Smooth muscle cell (in vitro differentiated cells): ENCODE measurements around the gene ARHGEF37. TPM values are rescaled to one million over a fixed set of nuclear protein-coding genes. Genes with fewer than 3 reads are reported as not detected.
"Not testable (repeated sequence)": the region's sequence is repeated elsewhere in the genome, so short reads cannot be mapped to it uniquely, and the experiment has no call there.

Experiments
- DNase-seq: peaks from one replicate; lab custom pipeline; 2025; ENCODE audit not compliant: unreplicated experiment; lab: John Stamatoyannopoulos, UW
- H2AFZ ChIP-seq: fragments of 200-600 bp; sonication (generic); 2 replicates; pipeline ENCODE4 v1.6.0; 2016; ENCODE audit warnings: antibody characterized with exemption, low read depth, mild to moderate bottlenecking
- H3F3A ChIP-seq: fragments of 200-600 bp; sonication (generic); 2 replicates; pipeline ENCODE4 v1.6.0; 2017; ENCODE audit warnings: antibody characterized with exemption, low read depth
- H3K27ac ChIP-seq: fragments of 200-600 bp; sonication (generic); 2 replicates; pipeline ENCODE4 v1.5.1; 2016; ENCODE audit warnings: low read depth, mild to moderate bottlenecking
- H3K27me3 ChIP-seq: fragments of 200-600 bp; sonication (generic); 2 replicates; pipeline ENCODE4 v1.6.1; 2016; ENCODE audit warnings: low read depth, mild to moderate bottlenecking
- H3K36me3 ChIP-seq: fragments of 200-600 bp; sonication (generic); 2 replicates; pipeline ENCODE4 v1.5.1; 2016; ENCODE audit warnings: low read depth
- H3K4me1 ChIP-seq: fragments of 200-600 bp; sonication (generic); 2 replicates; pipeline ENCODE4 v1.5.1; 2016; ENCODE audit warnings: low read depth
- H3K4me2 ChIP-seq: fragments of 200-600 bp; sonication (generic); 2 replicates; pipeline ENCODE4 v1.6.0; 2016; ENCODE audit warnings: mild to moderate bottlenecking
- H3K4me3 ChIP-seq: fragments of 200-600 bp; sonication (generic); 2 replicates; pipeline ENCODE4 v1.5.1; 2016; ENCODE audit warnings: mild to moderate bottlenecking
- H3K79me2 ChIP-seq: fragments of 200-600 bp; sonication (generic); 2 replicates; pipeline ENCODE4 v1.6.0; 2016; ENCODE audit warnings: low read depth, mild to moderate bottlenecking
- H3K9ac ChIP-seq: fragments of 200-600 bp; sonication (generic); 2 replicates; pipeline ENCODE4 v1.6.0; 2016; ENCODE audit warnings: low read depth
- H3K9me3 ChIP-seq: fragments of 200-600 bp; sonication (generic); replicated peaks from 2 replicates; pipeline ENCODE4 v1.5.1; 2016; ENCODE audit warnings: low read depth
- H4K20me1 ChIP-seq: fragments of 200-600 bp; sonication (generic); 2 replicates; pipeline ENCODE4 v1.6.0; 2016; ENCODE audit warnings: low read depth
- CTCF ChIP-seq: fragments of 200-600 bp; sonication (generic); IDR thresholded peaks from 2 replicates; pipeline ENCODE4 v1.5.1; 2017; ENCODE audit warnings: borderline replicate concordance, mild to moderate bottlenecking, antibody characterized with exemption; ENCODE audit not compliant: insufficient read depth, poor library complexity, severe bottlenecking
- WGBS: methylation state at CpG from one replicate; pipeline ENCODE4 v1.1.7; 2016; ENCODE audit warnings: low lambda C conversion rate; 5-methylcytosine and 5-hydroxymethylcytosine counted together
- polyA plus RNA-seq: library from polyadenylated mRNA; unstranded; fragments of >200 nt; fragmentation: Nextera tagmentation; extraction: Ambion mirVana; gene quantifications from 2 replicates; pipeline ENCODE4 v1.2.1, GENCODE V29; 2016
- total RNA-seq: library from RNA; depleted of rRNA; stranded (reverse); fragments of >200 nt; gene quantifications from 2 replicates; pipeline ENCODE4 v1.2.3, GENCODE V29; 2014

Gene ARHGEF37, protein sequence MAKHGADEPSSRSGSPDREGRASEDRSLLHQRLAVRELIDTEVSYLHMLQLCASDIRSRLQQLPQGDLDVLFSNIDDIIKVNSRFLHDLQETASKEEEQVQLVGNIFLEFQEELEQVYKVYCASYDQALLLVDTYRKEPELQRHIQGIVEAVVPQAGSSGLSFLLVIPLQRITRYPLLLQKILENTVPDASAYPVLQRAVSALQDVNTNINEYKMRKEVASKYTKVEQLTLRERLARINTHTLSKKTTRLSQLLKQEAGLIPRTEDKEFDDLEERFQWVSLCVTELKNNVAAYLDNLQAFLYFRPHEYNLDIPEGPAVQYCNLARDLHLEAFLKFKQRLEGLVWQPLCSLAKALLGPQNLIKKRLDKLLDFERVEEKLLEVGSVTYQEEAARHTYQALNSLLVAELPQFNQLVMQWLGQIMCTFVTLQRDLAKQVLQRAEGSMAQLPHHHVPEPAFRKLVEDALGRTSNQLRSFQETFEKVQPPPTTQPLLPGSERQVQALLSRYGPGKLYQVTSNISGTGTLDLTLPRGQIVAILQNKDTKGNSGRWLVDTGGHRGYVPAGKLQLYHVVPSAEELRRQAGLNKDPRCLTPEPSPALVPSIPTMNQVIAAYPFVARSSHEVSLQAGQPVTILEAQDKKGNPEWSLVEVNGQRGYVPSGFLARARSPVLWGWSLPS
- total RNA-seq: 1.4 and 2.3 TPM in 2 replicates
- polyA plus RNA-seq: 0.70 and 2.0 TPM in 2 replicates

DNA sequence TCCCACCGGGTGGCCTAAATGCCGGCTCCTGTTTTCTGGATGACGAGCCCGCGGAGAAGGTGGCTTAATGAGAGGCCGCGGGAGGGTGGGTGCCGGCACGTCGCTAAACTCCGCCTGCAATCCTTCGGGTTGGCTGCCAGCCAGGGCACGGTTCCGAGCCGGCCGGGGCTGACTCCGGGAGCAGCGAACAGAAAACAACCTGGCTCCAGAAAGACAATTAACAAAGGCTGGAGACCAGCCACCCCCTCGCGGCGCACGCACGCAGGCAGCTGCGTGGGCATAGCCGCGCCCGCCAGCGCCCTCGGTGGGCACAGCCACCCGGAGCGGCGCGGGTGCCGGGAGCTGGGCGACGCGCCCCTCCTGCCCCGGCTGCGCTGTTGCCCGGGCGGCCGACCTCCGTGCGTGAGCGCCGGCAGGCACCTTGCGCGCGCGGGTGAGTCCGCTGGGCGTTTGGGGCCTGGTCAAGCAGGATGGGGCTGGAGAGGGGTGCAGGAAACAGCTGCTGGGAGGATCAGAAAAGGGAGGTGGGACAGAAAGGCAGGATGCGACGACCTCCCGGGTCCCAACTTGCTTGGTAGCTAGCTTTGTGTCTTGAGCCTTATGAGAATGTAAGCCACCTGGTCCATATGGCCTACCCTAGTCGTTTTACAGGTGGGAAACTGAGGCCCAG is at the start of gene ARHGEF37:
Gene ARHGEF37, plus strand, starts transcription at position 307 of the 670 bp plus-strand sequence. CDS start 16,272 bp downstream, outside the sequence.
- Histone ChIP-seq H3F3A (no peaks in the 10 kb centered on the region), H3K27me3 (peaks cover 14% of the 10 kb centered on the region), H4K20me1 (no peaks in the 10 kb centered on the region), H3K4me2 (peak within 1 kb of the TSS; percentile 95), H3K4me3 (peak within 1 kb of the TSS; percentile 64), H3K9ac (peak within 1 kb of the TSS; percentile 33), H3K9me3 (no peaks in the 10 kb centered on the region), H3K27ac (no peak within 1 kb of the TSS), H3K79me2 (no peaks in the 10 kb centered on the region), H3K36me3 (no peaks in the 10 kb centered on the region), H2AFZ (peak within 1 kb of the TSS; percentile 90), H3K4me1 (peaks cover 11% of the 10 kb centered on the region)
- TF ChIP-seq CTCF: no peak
- 1% methylated on average over 56 of the region's 56 CpGs for WGBS
- peak; percentile 15 for DNase-seq

DNA sequence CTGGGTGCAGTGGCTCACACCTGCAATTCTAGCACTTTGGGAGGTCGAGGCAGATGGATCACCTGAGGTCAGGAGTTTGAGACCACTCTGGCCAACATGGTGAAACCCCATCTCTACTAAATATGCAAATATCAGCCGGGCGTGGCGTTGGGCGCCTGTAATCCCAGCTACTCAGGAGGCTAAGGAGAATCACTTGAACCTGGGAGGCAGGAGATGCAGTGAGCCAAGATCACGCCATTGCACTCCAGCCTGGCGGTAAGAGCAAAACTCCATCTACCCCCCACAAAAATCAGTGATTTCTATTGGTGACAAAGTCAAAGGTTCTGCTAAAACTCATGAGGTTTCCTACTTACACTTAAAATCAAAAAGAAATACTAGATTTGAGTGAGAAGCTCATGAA is 48.9 kb upstream of the ARHGEF37 start:
- no peak overlapping the region for H3K4me3 ChIP-seq
- H3K4me2 ChIP-seq: no peak overlapping the region
- DNase-seq: no peak
- peaks cover 100% of the 10 kb centered on the region for H4K20me1 ChIP-seq
- no peak overlapping the region for H2AFZ ChIP-seq
- H3F3A ChIP-seq: peaks cover 9% of the 10 kb centered on the region
- no peaks in the 10 kb centered on the region for H3K27me3 ChIP-seq
- H3K27ac ChIP-seq: peak overlapping the region; percentile 26
- H3K9ac ChIP-seq: no peak overlapping the region
- H3K9me3 ChIP-seq: no peaks in the 10 kb centered on the region
- no peak for TF ChIP-seq CTCF
- H3K79me2 ChIP-seq: peaks cover 100% of the 10 kb centered on the region
- peaks cover 23% of the 10 kb centered on the region for H3K4me1 ChIP-seq
- WGBS: 96% methylated on average over 7 of the region's 7 CpGs
- no peaks in the 10 kb centered on the region for H3K36me3 ChIP-seq

DNA sequence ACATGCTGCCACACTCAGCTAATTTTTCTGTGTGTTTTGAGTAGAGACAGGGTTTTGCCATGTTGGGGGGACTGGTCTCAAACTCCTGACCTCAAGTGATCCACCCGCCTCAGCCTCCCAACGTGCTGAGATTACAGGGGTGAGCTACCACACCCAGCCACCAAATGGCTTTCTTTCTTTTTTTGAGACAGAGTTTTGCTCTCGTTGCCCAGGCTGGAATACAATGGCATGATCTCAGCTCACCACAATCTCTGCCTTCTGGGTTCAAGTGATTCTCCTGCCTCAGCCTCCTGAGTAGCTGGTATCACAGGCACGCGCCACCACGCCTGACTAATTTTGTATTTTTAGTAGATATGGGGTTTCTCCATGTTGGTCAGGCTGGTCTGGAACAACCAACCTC is 45.5 kb upstream of the ARHGEF37 start:
- H3K4me3 ChIP-seq, H3K4me1 ChIP-seq, DNase-seq, H3K4me2 ChIP-seq, H3K27me3 ChIP-seq, H2AFZ ChIP-seq, H3K9ac ChIP-seq, H3K36me3 ChIP-seq, H3K9me3 ChIP-seq, H3F3A ChIP-seq: not testable (repeated sequence)
- peaks cover 100% of the 10 kb centered on the region for H4K20me1 ChIP-seq
- H3K27ac ChIP-seq: peak overlapping the region; percentile 20
- 93% methylated on average over 6 of the region's 6 CpGs for WGBS
- peaks cover 100% of the 10 kb centered on the region for H3K79me2 ChIP-seq

DNA sequence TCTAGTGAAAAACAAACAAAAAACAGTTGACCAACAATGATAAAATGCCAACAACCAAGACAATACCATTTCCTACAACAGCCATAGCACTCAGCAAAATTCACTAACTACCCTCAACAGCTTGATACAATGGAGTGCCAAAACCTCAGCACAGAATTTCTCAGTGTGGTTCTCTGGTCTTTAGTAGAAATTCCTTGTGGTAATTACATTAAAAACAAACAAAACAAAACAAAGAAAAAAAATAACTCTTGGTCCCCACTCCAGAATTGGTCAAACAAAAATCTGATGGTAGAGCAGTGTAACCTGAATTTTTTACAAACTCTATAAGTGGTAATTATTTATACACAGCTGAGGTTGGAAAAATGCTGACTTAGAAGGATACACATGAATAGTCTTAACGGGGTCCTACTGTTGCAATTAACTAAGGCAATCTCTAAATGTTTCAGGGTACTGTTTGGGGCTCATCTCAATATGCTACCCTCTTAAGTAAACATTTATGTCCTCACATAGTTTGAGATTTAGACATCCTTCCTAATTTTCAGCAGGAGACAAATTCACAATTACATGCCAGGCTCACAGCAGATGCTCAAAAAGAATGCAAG is 43.8 kb upstream of the ARHGEF37 start:
- Histone ChIP-seq H3K9ac (no peak overlapping the region), H2AFZ (no peak overlapping the region), H3K27me3 (no peaks in the 10 kb centered on the region), H3K9me3 (no peaks in the 10 kb centered on the region), H3F3A (peaks cover 7% of the 10 kb centered on the region), H3K4me2 (no peak overlapping the region), H3K79me2 (peaks cover 99% of the 10 kb centered on the region), H3K4me1 (no peaks in the 10 kb centered on the region), H4K20me1 (peaks cover 99% of the 10 kb centered on the region), H3K36me3 (peaks cover 5% of the 10 kb centered on the region), H3K27ac (no peak overlapping the region), H3K4me3 (no peak overlapping the region)
- no peak for DNase-seq
- TF ChIP-seq CTCF: no peak
- 73% methylated on average over 1 of the region's 1 CpG for WGBS
